ENCODE data around the gene CRYBB1.

CRYBB1 gene

DNA sequence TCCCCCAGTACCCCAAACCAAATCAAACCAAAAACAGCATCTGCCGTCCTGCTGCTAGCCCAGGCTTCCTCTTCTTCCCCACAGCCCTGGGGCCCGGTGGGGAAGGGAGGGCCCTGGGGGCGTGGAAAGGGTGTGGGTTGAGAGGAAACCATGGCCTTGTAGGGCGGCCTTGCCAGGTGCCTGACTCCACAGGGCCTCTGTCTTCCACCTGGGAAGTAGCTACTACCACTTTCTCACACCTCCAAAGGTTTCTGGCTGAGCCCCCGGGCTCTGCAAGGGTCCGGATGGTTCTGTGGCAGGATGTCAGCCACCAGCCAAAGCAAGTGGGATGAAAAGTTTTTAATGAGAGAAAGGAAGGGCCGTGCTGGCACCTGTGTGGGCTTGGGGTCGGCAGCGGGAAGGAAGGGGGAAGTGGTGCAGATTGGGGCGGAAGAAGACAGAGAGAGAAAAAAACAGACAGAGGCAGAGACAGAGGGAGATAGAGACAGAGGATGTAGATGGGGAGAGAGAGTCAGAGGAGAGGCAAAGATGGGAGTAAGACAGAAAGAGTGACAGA is 38.4 kb downstream of the CRYBB1 start:
- peaks cover 10% of the 10 kb centered on the region for H3K79me2 ChIP-seq (ENCODE audit: control insufficient read depth, insufficient read depth, low read length, unreplicated experiment)

DNA sequence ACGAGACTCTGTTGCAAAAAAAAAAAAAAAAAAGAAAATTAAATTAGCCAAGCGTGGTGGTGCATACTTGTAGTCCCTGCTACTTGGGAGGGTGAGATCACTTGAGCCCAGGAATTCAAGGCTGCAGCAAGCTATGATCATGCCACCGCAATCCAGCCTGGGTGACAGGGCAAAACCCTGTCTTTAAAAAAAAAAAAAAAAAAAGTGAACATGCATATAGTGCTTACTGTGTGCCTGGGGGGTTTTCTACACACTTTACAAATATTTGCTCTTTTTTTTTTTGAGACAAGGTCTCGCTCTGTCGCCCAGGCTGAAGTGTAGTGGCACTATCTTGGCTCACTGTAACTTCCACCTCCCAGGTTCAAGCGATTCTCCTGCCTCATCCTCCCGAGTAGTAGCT is 40.7 kb downstream of the CRYBB1 start:
- H3K4me1 ChIP-seq (ENCODE audit: control insufficient read depth, insufficient read depth, low read length, unreplicated experiment): no peaks in the 10 kb centered on the region
- H2AFZ ChIP-seq (ENCODE audit: low read length, unreplicated experiment): no peak overlapping the region
- H3K36me3 ChIP-seq (ENCODE audit: insufficient read depth, low read length): no peaks in the 10 kb centered on the region
- no peaks in the 10 kb centered on the region for H3K27me3 ChIP-seq (ENCODE audit: insufficient read depth, low read length)
- peaks cover 6% of the 10 kb centered on the region for H3K79me2 ChIP-seq (ENCODE audit: control insufficient read depth, insufficient read depth, low read length, unreplicated experiment)
- no peak overlapping the region for H3K27ac ChIP-seq (ENCODE audit: low read depth, low read length)
- H3K4me3 ChIP-seq (ENCODE audit: low read depth, low read length): no peak overlapping the region

More for the DNA sequence above, 38.4 kb downstream of the CRYBB1 start:
- no peaks in the 10 kb centered on the region for H3K4me1 ChIP-seq (ENCODE audit: control insufficient read depth, insufficient read depth, low read length, unreplicated experiment)
- no peaks in the 10 kb centered on the region for H3K27me3 ChIP-seq (ENCODE audit: insufficient read depth, low read length)
- no peak overlapping the region for H3K4me3 ChIP-seq (ENCODE audit: low read depth, low read length)
- no peak overlapping the region for H2AFZ ChIP-seq (ENCODE audit: low read length, unreplicated experiment)
- H3K27ac ChIP-seq (ENCODE audit: low read depth, low read length): no peak overlapping the region
- H3K36me3 ChIP-seq (ENCODE audit: insufficient read depth, low read length): no peaks in the 10 kb centered on the region

DNA sequence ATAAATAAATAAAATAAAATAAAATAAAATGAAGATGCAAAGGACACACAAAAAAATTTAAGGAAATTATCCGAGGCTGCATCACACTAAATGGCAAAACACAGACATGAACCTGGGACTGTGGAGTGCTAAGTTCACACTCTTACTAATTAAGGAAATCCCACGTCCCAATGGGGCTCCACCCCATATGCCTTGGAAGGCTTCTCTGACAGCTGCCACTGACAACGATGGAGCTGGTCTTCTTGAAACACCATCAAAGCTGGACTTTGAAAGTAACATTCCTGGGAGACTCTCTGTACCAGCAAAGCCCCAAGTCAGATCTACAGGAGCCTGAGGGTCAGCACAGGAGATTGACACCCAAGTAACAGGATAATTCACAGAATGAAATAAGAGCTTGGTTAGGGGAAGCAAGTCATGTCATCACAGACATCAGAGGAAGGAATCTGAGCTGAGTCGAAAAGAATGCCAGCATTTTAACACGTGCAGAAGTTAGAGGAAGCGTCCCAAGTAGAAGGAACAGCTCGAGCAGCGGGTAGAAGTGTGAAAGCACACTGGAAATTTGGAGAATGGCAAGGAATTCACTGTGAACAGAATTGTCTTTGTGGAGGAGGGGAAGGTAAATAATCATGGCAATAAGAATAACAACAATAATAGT is 41.7 kb downstream of the CRYBB1 start:
- Histone ChIP-seq H3K27ac (ENCODE audit: low read depth, low read length) (no peak overlapping the region), H3K27me3 (ENCODE audit: insufficient read depth, low read length) (no peaks in the 10 kb centered on the region), H3K4me3 (ENCODE audit: low read depth, low read length) (no peak overlapping the region), H3K79me2 (ENCODE audit: control insufficient read depth, insufficient read depth, low read length, unreplicated experiment) (peaks cover 6% of the 10 kb centered on the region), H2AFZ (ENCODE audit: low read length, unreplicated experiment) (no peak overlapping the region), H3K36me3 (ENCODE audit: insufficient read depth, low read length) (no peaks in the 10 kb centered on the region), H3K4me1 (ENCODE audit: control insufficient read depth, insufficient read depth, low read length, unreplicated experiment) (no peaks in the 10 kb centered on the region)

DNA sequence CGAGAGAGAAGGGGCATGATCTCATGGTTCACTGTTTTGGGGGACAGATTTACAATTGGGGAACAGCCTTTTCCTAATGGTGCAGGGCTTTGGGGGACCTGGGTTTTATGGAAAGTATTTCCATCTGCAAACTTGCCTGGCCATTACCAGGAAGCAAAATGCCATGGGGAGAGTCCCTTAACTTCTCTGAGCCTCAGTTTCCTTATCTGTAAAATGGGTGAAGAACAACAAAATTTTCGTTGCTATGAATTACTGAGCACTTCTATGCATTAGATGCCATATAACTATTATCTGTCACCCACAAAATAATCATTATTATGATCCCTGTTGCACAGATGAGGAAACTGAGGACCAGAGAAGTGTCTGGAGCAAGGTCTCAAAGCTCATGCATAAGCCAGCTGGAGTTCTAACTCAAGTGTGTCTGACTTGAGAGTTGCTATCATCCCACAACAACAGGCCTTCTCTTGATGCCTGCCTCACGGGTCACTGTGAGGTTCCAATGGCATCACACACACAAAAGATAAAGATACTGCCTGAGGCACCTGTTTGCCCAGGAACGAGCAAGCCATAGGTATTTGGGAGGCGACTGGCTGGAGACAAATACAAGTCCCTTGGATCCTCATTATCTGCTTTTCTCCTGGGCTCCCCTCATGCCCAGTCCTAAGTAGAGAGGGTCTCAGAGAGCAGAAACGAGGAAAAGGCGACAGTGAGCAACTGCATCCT is 43.7 kb downstream of the CRYBB1 start:
- Histone ChIP-seq H3K4me1 (ENCODE audit: control insufficient read depth, insufficient read depth, low read length, unreplicated experiment) (no peaks in the 10 kb centered on the region), H2AFZ (ENCODE audit: low read length, unreplicated experiment) (no peak overlapping the region), H3K4me3 (ENCODE audit: low read depth, low read length) (no peak overlapping the region), H3K36me3 (ENCODE audit: insufficient read depth, low read length) (no peaks in the 10 kb centered on the region), H3K27me3 (ENCODE audit: insufficient read depth, low read length) (no peaks in the 10 kb centered on the region), H3K79me2 (ENCODE audit: control insufficient read depth, insufficient read depth, low read length, unreplicated experiment) (peaks cover 4% of the 10 kb centered on the region), H3K27ac (ENCODE audit: low read depth, low read length) (no peak overlapping the region)

DNA sequence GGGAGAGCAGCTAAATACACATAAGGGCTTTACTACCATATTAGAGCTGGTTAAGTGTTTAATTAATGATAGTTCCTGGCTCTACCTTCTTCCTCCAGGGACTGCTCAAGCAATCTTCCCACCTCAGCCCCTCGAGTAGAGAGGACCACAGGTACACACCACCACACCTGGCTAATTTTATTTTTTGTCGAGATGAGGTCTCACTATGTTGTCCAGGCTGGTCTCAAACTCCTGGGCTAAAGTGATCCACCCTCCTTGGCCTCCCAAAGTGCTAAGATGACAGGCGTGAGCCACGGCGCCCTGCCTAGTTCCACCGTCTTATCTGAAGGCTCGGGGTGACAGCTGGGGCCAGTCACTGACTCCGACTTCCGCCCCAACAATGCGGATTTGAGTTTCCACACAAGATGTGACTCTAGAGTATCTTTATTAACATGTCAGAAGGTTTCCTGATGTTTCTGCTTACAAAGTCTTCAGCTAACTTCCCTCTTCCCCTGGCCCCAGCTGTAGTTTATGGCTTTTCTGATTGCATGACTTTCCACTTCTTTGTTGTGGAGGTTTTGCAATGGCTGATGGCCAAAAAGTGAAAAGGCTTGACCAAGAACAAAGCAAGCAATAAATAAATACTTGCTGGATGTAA is 44.7 kb downstream of the CRYBB1 start:
- Histone ChIP-seq H3K4me3 (ENCODE audit: low read depth, low read length) (no peak overlapping the region), H3K4me1 (ENCODE audit: control insufficient read depth, insufficient read depth, low read length, unreplicated experiment) (no peaks in the 10 kb centered on the region), H3K27me3 (ENCODE audit: insufficient read depth, low read length) (no peaks in the 10 kb centered on the region), H3K79me2 (ENCODE audit: control insufficient read depth, insufficient read depth, low read length, unreplicated experiment) (peaks cover under 1% of the 10 kb centered on the region), H2AFZ (ENCODE audit: low read length, unreplicated experiment) (no peak overlapping the region), H3K27ac (ENCODE audit: low read depth, low read length) (no peak overlapping the region), H3K36me3 (ENCODE audit: insufficient read depth, low read length) (no peaks in the 10 kb centered on the region)

DNA sequence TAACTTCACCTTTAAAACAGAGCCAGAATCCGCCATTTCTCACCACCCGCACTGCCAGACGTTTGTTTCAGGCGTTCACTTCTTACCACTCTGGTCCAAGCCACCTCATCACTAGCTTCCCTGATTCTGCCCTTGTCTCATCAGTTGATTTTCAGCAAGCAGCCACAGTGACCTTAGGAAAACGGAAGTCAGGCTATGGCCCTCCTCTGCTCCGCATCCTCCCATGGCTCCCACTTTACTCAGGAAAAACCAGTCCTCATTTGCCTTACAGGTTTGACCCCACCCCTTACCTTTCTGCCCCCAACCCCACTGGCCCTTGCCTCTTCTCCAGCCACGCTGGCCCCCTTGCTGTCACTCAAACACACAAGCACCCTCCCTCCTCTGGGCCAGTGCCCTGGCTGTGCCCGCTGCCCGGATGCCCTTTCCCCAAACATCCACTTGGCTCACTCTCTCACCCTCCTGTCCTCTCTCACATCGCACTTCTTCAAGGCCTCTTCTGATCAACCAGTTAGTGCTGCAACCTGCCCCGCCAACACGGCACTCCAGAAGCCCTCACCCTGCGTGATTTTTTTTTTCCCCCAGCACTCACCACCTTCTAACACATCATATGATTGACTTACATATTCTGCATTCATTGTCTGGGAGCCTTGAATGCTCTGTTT is 46.8 kb downstream of the CRYBB1 start:
- peaks cover 3% of the 10 kb centered on the region for H3K79me2 ChIP-seq (ENCODE audit: control insufficient read depth, insufficient read depth, low read length, unreplicated experiment)

DNA sequence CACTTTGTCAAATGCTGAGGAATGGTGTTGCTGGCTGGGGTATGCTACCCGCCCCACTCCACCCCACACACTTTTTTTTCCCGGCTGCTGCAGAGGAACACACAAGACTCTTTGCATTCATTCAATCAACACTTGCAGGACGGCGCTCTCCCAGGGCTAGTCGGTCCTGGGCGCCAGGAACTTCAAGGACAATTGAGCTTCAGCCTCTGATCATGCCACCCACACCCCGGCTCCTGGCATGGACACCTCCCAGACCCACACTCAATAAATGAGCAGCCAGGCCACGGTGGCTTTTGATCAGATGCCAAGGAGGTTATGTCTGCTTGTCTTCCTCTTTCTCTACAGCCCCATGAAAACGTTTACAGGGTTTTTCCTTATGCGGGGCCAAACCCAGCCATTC is 47.7 kb downstream of the CRYBB1 start:
- Histone ChIP-seq H3K36me3 (ENCODE audit: insufficient read depth, low read length) (no peaks in the 10 kb centered on the region), H3K4me1 (ENCODE audit: control insufficient read depth, insufficient read depth, low read length, unreplicated experiment) (no peaks in the 10 kb centered on the region), H3K27ac (ENCODE audit: low read depth, low read length) (no peak overlapping the region), H3K4me3 (ENCODE audit: low read depth, low read length) (no peak overlapping the region), H3K79me2 (ENCODE audit: control insufficient read depth, insufficient read depth, low read length, unreplicated experiment) (peaks cover 3% of the 10 kb centered on the region), H2AFZ (ENCODE audit: low read length, unreplicated experiment) (no peak overlapping the region), H3K27me3 (ENCODE audit: insufficient read depth, low read length) (no peaks in the 10 kb centered on the region)

More for the DNA sequence above, 46.8 kb downstream of the CRYBB1 start:
- Histone ChIP-seq H3K27me3 (ENCODE audit: insufficient read depth, low read length) (no peaks in the 10 kb centered on the region), H3K36me3 (ENCODE audit: insufficient read depth, low read length) (no peaks in the 10 kb centered on the region), H3K4me3 (ENCODE audit: low read depth, low read length) (no peak overlapping the region), H3K4me1 (ENCODE audit: control insufficient read depth, insufficient read depth, low read length, unreplicated experiment) (no peaks in the 10 kb centered on the region), H2AFZ (ENCODE audit: low read length, unreplicated experiment) (no peak overlapping the region), H3K27ac (ENCODE audit: low read depth, low read length) (no peak overlapping the region)

DNA sequence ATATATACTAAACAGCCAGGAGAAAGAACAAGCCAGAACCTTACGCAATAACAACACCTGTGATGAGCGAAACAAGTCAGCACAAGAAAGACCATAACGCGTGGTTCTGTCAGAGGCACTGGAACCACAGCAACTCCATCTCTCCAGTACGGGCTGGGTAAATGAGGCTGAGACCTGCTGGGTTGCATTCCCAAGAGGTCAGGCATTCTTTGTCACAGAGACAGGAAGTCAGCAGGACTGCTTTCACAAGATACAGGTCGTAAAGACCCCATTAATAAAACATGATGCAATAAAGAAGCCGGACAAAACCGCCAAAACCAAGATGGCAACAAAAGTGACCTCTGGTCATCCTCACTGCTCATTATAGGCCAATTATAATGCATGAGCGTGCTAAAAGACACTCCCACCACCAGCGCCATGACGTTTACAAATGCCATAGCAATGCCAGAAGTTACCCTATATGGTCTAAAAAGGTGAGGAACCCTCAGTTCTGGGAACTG is 49.6 kb downstream of the CRYBB1 start:
- Histone ChIP-seq H3K36me3 (ENCODE audit: insufficient read depth, low read length) (no peaks in the 10 kb centered on the region), H3K4me3 (ENCODE audit: low read depth, low read length) (no peak overlapping the region), H3K27ac (ENCODE audit: low read depth, low read length) (no peak overlapping the region), H3K27me3 (ENCODE audit: insufficient read depth, low read length) (no peaks in the 10 kb centered on the region), H3K4me1 (ENCODE audit: control insufficient read depth, insufficient read depth, low read length, unreplicated experiment) (no peaks in the 10 kb centered on the region), H2AFZ (ENCODE audit: low read length, unreplicated experiment) (no peak overlapping the region), H3K79me2 (ENCODE audit: control insufficient read depth, insufficient read depth, low read length, unreplicated experiment) (peaks cover 3% of the 10 kb centered on the region)

DNA sequence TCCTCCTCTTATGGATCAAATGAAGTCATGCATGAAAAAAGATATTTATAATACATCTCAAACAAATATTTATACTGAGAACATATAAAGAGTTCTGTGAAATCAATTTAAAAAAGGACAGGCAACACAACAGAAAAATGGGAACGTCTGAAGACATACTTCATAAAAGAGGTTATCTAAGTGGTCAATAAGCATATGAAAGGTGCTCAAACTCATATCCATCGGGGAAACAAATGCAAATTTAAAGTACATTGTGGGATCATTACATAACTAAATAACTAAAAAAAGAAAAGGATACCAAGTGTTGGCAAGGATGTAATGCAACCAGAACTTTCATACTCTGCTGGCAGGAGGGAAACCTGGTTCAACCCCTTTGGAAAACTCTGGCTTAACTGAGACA is 50.2 kb downstream of the CRYBB1 start:
- H3K4me3 ChIP-seq (ENCODE audit: low read depth, low read length): no peak overlapping the region
- no peaks in the 10 kb centered on the region for H3K36me3 ChIP-seq (ENCODE audit: insufficient read depth, low read length)
- H2AFZ ChIP-seq (ENCODE audit: low read length, unreplicated experiment): no peak overlapping the region
- no peak overlapping the region for H3K27ac ChIP-seq (ENCODE audit: low read depth, low read length)
- H3K79me2 ChIP-seq (ENCODE audit: control insufficient read depth, insufficient read depth, low read length, unreplicated experiment): peaks cover 3% of the 10 kb centered on the region
- no peaks in the 10 kb centered on the region for H3K4me1 ChIP-seq (ENCODE audit: control insufficient read depth, insufficient read depth, low read length, unreplicated experiment)
- no peaks in the 10 kb centered on the region for H3K27me3 ChIP-seq (ENCODE audit: insufficient read depth, low read length)

DNA sequence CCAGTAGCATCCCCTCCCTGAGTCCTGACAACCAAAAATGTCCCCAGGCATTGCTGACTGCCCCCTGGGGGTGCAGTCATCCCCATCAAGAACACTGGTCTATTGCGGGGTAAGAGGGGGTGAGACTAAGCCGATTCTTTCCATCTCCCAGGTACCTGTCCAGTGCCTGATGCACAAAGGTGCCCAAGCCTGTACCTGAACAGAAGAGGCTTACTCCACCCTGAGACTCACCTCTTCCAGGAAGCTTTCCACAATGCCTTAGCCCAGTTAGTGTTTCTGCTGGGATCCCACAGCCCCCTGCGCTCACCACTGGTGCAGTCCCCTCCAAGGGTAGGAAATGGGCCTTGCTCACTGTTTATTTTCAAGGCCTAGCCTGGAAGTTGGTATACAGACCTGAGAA is 50.8 kb downstream of the CRYBB1 start:
- Histone ChIP-seq H3K4me3 (ENCODE audit: low read depth, low read length) (no peak overlapping the region), H3K27ac (ENCODE audit: low read depth, low read length) (no peak overlapping the region), H3K79me2 (ENCODE audit: control insufficient read depth, insufficient read depth, low read length, unreplicated experiment) (peaks cover 3% of the 10 kb centered on the region), H3K36me3 (ENCODE audit: insufficient read depth, low read length) (no peaks in the 10 kb centered on the region), H3K4me1 (ENCODE audit: control insufficient read depth, insufficient read depth, low read length, unreplicated experiment) (no peaks in the 10 kb centered on the region), H3K27me3 (ENCODE audit: insufficient read depth, low read length) (no peaks in the 10 kb centered on the region), H2AFZ (ENCODE audit: low read length, unreplicated experiment) (no peak overlapping the region)
